ENCODE results near the gene PRKCZ.

- TF ChIP-seq CTCF (IDR thresholded peaks at IDR 0.05) (no peak), EZH2 (IDR thresholded peaks at IDR 0.05) (no peak), EZH2phosphoT487 (IDR thresholded peaks at IDR 0.05) (no peak)
Observed at GRCh38 chr1:2080140-2080539, 29.9 kb downstream of the PRKCZ start.

All from neural progenitor cell (in vitro differentiated cells).